ENCODE data around the gene HSPA12A. TPM values are rescaled to one million over a fixed set of nuclear protein-coding genes. Genes with fewer than 3 reads are reported as not detected.
"Not testable (repeated sequence)": the region's sequence is repeated elsewhere in the genome, so short reads cannot be mapped to it uniquely, and the experiment has no call there.

Gene HSPA12A
- total RNA-seq, 5 donors from 2014 or later (not counting 1 experiment from before 2014, with no cell fraction given) = 0.26 to 0.89 (median 0.53) TPM

- WGBS (ENCODE audit: insufficient coverage) = 80% methylated on average over 3 of the region's 4 CpGs
- Mint-ChIP-seq H3K36me3 (no peaks in the 10 kb centered on the region), H3K4me3 (no peak overlapping the region), H3K9me3 (no peaks in the 10 kb centered on the region), H3K27me3 (peaks cover 38 to 56% of the 10 kb centered on the region in 2 donors), H3K4me1 (peaks cover 0 to 6% (median 5%) of the 10 kb centered on the region in 3 donors), H3K27ac (no peak overlapping the region)
- H3K9me3 ChIP-seq = no peaks in the 10 kb centered on the region
- H3K4me3 ChIP-seq (ENCODE audit: control insufficient read depth in 1 of 2, extremely low read depth in 1 of 2, low read length in 1 of 2) = no peak overlapping the region
- DNase-seq = no peak
- no peak for ATAC-seq (replicated peaks in 1 of 4)
- H3K4me1 ChIP-seq (ENCODE audit: control insufficient read depth in 1 of 2, extremely low read depth in 1 of 2, insufficient read depth in 2 of 2, low read length in 2 of 2) = no peaks in the 10 kb centered on the region
- no peaks in the 10 kb centered on the region for H3K36me3 ChIP-seq (ENCODE audit: control insufficient read depth in 2 of 2, extremely low read depth in 1 of 2, insufficient read depth in 1 of 2, low read length in 1 of 2)
- CTCF ChIA-PET = interaction anchor here in 1 of 2 donors (1.0 kb wide), 1 partner anchor 73 kb away, joined by 3 read pairs; no protein-coding TSS in a partner anchor
- peaks cover 2 to 54% of the 10 kb centered on the region in 2 experiments for H3K27me3 ChIP-seq (replicated peaks in 1 of 2; ENCODE audit: control insufficient read depth in 2 of 2, extremely low read depth in 1 of 2, insufficient read depth in 2 of 2, low read length in 1 of 2)
- H3K27ac ChIP-seq (ENCODE audit: low read length) = no peak overlapping the region
- POLR2A ChIA-PET = interaction anchor here in 1 of 2 donors (0.6 kb wide), 1 partner anchor 73 kb away, joined by 3 read pairs; no protein-coding TSS in a partner anchor
Observed at GRCh38 chr10:116715839-116716377, 26.5 kb downstream of the HSPA12A start.

GRCh38 chr10:116715341-116715740 is 27.0 kb downstream of the HSPA12A start:
- Histone ChIP-seq H3K9me3 (no peaks in the 10 kb centered on the region), H3K4me3 (ENCODE audit: control insufficient read depth in 1 of 2, extremely low read depth in 1 of 2, low read length in 1 of 2) (no peak overlapping the region), H3K36me3 (ENCODE audit: control insufficient read depth in 2 of 2, extremely low read depth in 1 of 2, insufficient read depth in 1 of 2, low read length in 1 of 2) (no peaks in the 10 kb centered on the region), H3K4me1 (ENCODE audit: control insufficient read depth in 1 of 2, extremely low read depth in 1 of 2, insufficient read depth in 2 of 2, low read length in 2 of 2) (no peaks in the 10 kb centered on the region), H3K27ac (ENCODE audit: low read length) (no peak overlapping the region), H3K27me3 (replicated peaks in 1 of 2; ENCODE audit: control insufficient read depth in 2 of 2, extremely low read depth in 1 of 2, insufficient read depth in 2 of 2, low read length in 1 of 2) (peaks cover 3 to 49% of the 10 kb centered on the region in 2 experiments)
- ChIA-PET CTCF (interaction anchor here in 1 of 2 donors (1.0 kb wide), 1 partner anchor 73 kb away, joined by 3 read pairs; no protein-coding TSS in a partner anchor), POLR2A (interaction anchor here in 1 of 2 donors (0.6 kb wide), 1 partner anchor 73 kb away, joined by 3 read pairs; no protein-coding TSS in a partner anchor)
- 100% methylated on average over 1 of the region's 4 CpGs for WGBS (ENCODE audit: insufficient coverage)
- Mint-ChIP-seq H3K4me3 (no peak overlapping the region), H3K27me3 (peaks cover 34 to 50% of the 10 kb centered on the region in 2 donors), H3K36me3 (no peaks in the 10 kb centered on the region), H3K4me1 (peaks cover 0 to under 1% (median 0%) of the 10 kb centered on the region in 3 donors), H3K9me3 (no peaks in the 10 kb centered on the region), H3K27ac (no peak overlapping the region)
- DNase-seq (no peak), ATAC-seq (replicated peaks in 1 of 4) (no peak)

GRCh38 chr10:116713846-116714245 is 28.5 kb downstream of the HSPA12A start:
- H3K27ac Mint-ChIP-seq = no peak overlapping the region
- no peaks in the 10 kb centered on the region for H3K9me3 ChIP-seq
- WGBS (ENCODE audit: insufficient coverage) = 38% methylated on average over 1 of the region's 1 CpG
- no peaks in the 10 kb centered on the region for H3K36me3 ChIP-seq (ENCODE audit: control insufficient read depth in 2 of 2, extremely low read depth in 1 of 2, insufficient read depth in 1 of 2, low read length in 1 of 2)
- no peak overlapping the region for H3K4me3 Mint-ChIP-seq
- DNase-seq = no peak
- no peak for ATAC-seq (replicated peaks in 1 of 4)
- no peaks in the 10 kb centered on the region for H3K36me3 Mint-ChIP-seq
- H3K4me1 Mint-ChIP-seq = no peaks in the 10 kb centered on the region
- peaks cover 9 to 41% of the 10 kb centered on the region in 2 experiments for H3K27me3 ChIP-seq (replicated peaks in 1 of 2; ENCODE audit: control insufficient read depth in 2 of 2, extremely low read depth in 1 of 2, insufficient read depth in 2 of 2, low read length in 1 of 2)
- peaks cover 28 to 41% of the 10 kb centered on the region in 2 donors for H3K27me3 Mint-ChIP-seq
- H3K27ac ChIP-seq (ENCODE audit: low read length) = no peak overlapping the region
- H3K4me3 ChIP-seq (ENCODE audit: control insufficient read depth in 1 of 2, extremely low read depth in 1 of 2, low read length in 1 of 2) = no peak overlapping the region
- ChIA-PET CTCF (no interaction called here), POLR2A (no interaction called here)
- H3K4me1 ChIP-seq (ENCODE audit: control insufficient read depth in 1 of 2, extremely low read depth in 1 of 2, insufficient read depth in 2 of 2, low read length in 2 of 2) = no peaks in the 10 kb centered on the region
- H3K9me3 Mint-ChIP-seq = no peaks in the 10 kb centered on the region

- H3K4me3 Mint-ChIP-seq = no peak overlapping the region
- Histone ChIP-seq H3K4me1 (ENCODE audit: control insufficient read depth in 1 of 2, extremely low read depth in 1 of 2, insufficient read depth in 2 of 2, low read length in 2 of 2) (no peaks in the 10 kb centered on the region), H3K27ac (ENCODE audit: low read length) (no peak overlapping the region), H3K4me3 (ENCODE audit: control insufficient read depth in 1 of 2, extremely low read depth in 1 of 2, low read length in 1 of 2) (no peak overlapping the region), H3K36me3 (ENCODE audit: control insufficient read depth in 2 of 2, extremely low read depth in 1 of 2, insufficient read depth in 1 of 2, low read length in 1 of 2) (no peaks in the 10 kb centered on the region), H3K27me3 (replicated peaks in 1 of 2; ENCODE audit: control insufficient read depth in 2 of 2, extremely low read depth in 1 of 2, insufficient read depth in 2 of 2, low read length in 1 of 2) (peaks cover 9 to 35% of the 10 kb centered on the region in 2 experiments), H3K9me3 (no peaks in the 10 kb centered on the region)
- POLR2A ChIA-PET = interaction anchor here in 1 of 2 donors (0.6 kb wide), 1 partner anchor 78 kb away, joined by 4 read pairs; no protein-coding TSS in a partner anchor
- H3K9me3 Mint-ChIP-seq = no peaks in the 10 kb centered on the region
- H3K27me3 Mint-ChIP-seq = peaks cover 33 to 37% of the 10 kb centered on the region in 2 donors
- DNase-seq = no peak
- no peaks in the 10 kb centered on the region for H3K4me1 Mint-ChIP-seq
- CTCF ChIA-PET = no interaction called here
- H3K27ac Mint-ChIP-seq = no peak overlapping the region
- ATAC-seq (replicated peaks in 1 of 4) = no peak
- WGBS (ENCODE audit: insufficient coverage) = 60% methylated on average over 1 of the region's 2 CpGs
- H3K36me3 Mint-ChIP-seq = no peaks in the 10 kb centered on the region
Observed at GRCh38 chr10:116712989-116713543, 29.3 kb downstream of the HSPA12A start.

- peaks cover 33 to 34% of the 10 kb centered on the region in 2 donors for H3K27me3 Mint-ChIP-seq
- H3K4me3 Mint-ChIP-seq = no peak overlapping the region
- no peak overlapping the region for H3K27ac Mint-ChIP-seq
- H3K4me3 ChIP-seq (ENCODE audit: control insufficient read depth in 1 of 2, extremely low read depth in 1 of 2, low read length in 1 of 2) = no peak overlapping the region
- no peaks in the 10 kb centered on the region for H3K36me3 ChIP-seq (ENCODE audit: control insufficient read depth in 2 of 2, extremely low read depth in 1 of 2, insufficient read depth in 1 of 2, low read length in 1 of 2)
- H3K9me3 ChIP-seq = no peaks in the 10 kb centered on the region
- no CpG with 5 or more reads among the region's 3 CpGs for WGBS (ENCODE audit: insufficient coverage)
- H3K9me3 Mint-ChIP-seq = no peaks in the 10 kb centered on the region
- H3K4me1 Mint-ChIP-seq = no peaks in the 10 kb centered on the region
- H3K4me1 ChIP-seq (ENCODE audit: control insufficient read depth in 1 of 2, extremely low read depth in 1 of 2, insufficient read depth in 2 of 2, low read length in 2 of 2) = no peaks in the 10 kb centered on the region
- H3K27ac ChIP-seq (ENCODE audit: low read length) = no peak overlapping the region
- no peaks in the 10 kb centered on the region for H3K36me3 Mint-ChIP-seq
- ChIA-PET POLR2A (interaction anchor here (0.6 to 1.0 kb wide), 2 partner anchors 11 to 79 kb away, joined by 4 to 5 read pairs; no protein-coding TSS in a partner anchor), CTCF (no interaction called here)
- DNase-seq (no peak), ATAC-seq (replicated peaks in 1 of 4) (no peak)
- H3K27me3 ChIP-seq (replicated peaks in 1 of 2; ENCODE audit: control insufficient read depth in 2 of 2, extremely low read depth in 1 of 2, insufficient read depth in 2 of 2, low read length in 1 of 2) = peaks cover 9 to 36% of the 10 kb centered on the region in 2 experiments
Observed at GRCh38 chr10:116712519-116712918, 29.8 kb downstream of the HSPA12A start.

GRCh38 chr10:116711803-116712202 is 30.6 kb downstream of the HSPA12A start:
- not testable (repeated sequence) for ATAC-seq (replicated peaks in 1 of 4); H3K4me1 Mint-ChIP-seq; H3K27ac Mint-ChIP-seq; H3K36me3 Mint-ChIP-seq; H3K9me3 Mint-ChIP-seq; H3K36me3 ChIP-seq (ENCODE audit: control insufficient read depth in 2 of 2, extremely low read depth in 1 of 2, insufficient read depth in 1 of 2, low read length in 1 of 2); DNase-seq; H3K4me3 ChIP-seq (ENCODE audit: control insufficient read depth in 1 of 2, extremely low read depth in 1 of 2, low read length in 1 of 2); H3K27ac ChIP-seq (ENCODE audit: low read length); H3K9me3 ChIP-seq; H3K4me3 Mint-ChIP-seq; H3K4me1 ChIP-seq (ENCODE audit: control insufficient read depth in 1 of 2, extremely low read depth in 1 of 2, insufficient read depth in 2 of 2, low read length in 2 of 2)
- peaks cover 31 to 34% of the 10 kb centered on the region in 2 donors for H3K27me3 Mint-ChIP-seq
- ChIA-PET CTCF (interaction anchor here (1.0 to 1.3 kb wide), 2 partner anchors 30 to 76 kb away, joined by 3 to 4 read pairs; no protein-coding TSS in a partner anchor), POLR2A (interaction anchor here in 1 of 2 donors (1.0 kb wide), 1 partner anchor 12 kb away, joined by 5 read pairs; no protein-coding TSS in a partner anchor)
- H3K27me3 ChIP-seq (replicated peaks in 1 of 2; ENCODE audit: control insufficient read depth in 2 of 2, extremely low read depth in 1 of 2, insufficient read depth in 2 of 2, low read length in 1 of 2) = peaks cover 9 to 38% of the 10 kb centered on the region in 2 experiments
- 90% methylated on average over 2 of the region's 10 CpGs for WGBS (ENCODE audit: insufficient coverage)
